ENCODE measurements around the gene SF3A1. TPM values are rescaled to one million over a fixed set of nuclear protein-coding genes. Genes with fewer than 3 reads are reported as not detected.

SF3A1 gene
- total RNA-seq, 1 experiment from 2014 or later: 272 TPM

GRCh38 chr22:30348809-30349208 is 7.9 kb downstream of the SF3A1 start:
- POLR2A ChIA-PET: interaction anchor here (0.6 kb wide), 1 partner anchor 157 kb away, joined by 3 read pairs; no protein-coding TSS in a partner anchor
- TF ChIP-seq SMAD4 (CRISPR knock-in tag; IDR thresholded peaks at IDR 0.05) (no peak), ZNF671 (CRISPR knock-in tag; IDR thresholded peaks at IDR 0.05) (no peak), E2F1 (CRISPR knock-in tag; IDR thresholded peaks at IDR 0.05) (no peak), ERG (CRISPR knock-in tag; IDR thresholded peaks at IDR 0.05) (no peak), JAZF1 (CRISPR knock-in tag; IDR thresholded peaks at IDR 0.05) (no peak), HMGXB4 (CRISPR knock-in tag; IDR thresholded peaks at IDR 0.05) (no peak), EMX1 (CRISPR knock-in tag; IDR thresholded peaks at IDR 0.05) (no peak), FOXP4 (CRISPR knock-in tag; IDR thresholded peaks at IDR 0.05) (no peak), FOXK1 (CRISPR knock-in tag; IDR thresholded peaks at IDR 0.05) (no peak), NFYB (CRISPR knock-in tag; conservative IDR thresholded peaks at IDR 0.05; ENCODE audit: low read depth) (no peak), ATF1 (CRISPR knock-in tag; IDR thresholded peaks at IDR 0.05) (no peak)
- TF ChIP-seq, protein P1, sequence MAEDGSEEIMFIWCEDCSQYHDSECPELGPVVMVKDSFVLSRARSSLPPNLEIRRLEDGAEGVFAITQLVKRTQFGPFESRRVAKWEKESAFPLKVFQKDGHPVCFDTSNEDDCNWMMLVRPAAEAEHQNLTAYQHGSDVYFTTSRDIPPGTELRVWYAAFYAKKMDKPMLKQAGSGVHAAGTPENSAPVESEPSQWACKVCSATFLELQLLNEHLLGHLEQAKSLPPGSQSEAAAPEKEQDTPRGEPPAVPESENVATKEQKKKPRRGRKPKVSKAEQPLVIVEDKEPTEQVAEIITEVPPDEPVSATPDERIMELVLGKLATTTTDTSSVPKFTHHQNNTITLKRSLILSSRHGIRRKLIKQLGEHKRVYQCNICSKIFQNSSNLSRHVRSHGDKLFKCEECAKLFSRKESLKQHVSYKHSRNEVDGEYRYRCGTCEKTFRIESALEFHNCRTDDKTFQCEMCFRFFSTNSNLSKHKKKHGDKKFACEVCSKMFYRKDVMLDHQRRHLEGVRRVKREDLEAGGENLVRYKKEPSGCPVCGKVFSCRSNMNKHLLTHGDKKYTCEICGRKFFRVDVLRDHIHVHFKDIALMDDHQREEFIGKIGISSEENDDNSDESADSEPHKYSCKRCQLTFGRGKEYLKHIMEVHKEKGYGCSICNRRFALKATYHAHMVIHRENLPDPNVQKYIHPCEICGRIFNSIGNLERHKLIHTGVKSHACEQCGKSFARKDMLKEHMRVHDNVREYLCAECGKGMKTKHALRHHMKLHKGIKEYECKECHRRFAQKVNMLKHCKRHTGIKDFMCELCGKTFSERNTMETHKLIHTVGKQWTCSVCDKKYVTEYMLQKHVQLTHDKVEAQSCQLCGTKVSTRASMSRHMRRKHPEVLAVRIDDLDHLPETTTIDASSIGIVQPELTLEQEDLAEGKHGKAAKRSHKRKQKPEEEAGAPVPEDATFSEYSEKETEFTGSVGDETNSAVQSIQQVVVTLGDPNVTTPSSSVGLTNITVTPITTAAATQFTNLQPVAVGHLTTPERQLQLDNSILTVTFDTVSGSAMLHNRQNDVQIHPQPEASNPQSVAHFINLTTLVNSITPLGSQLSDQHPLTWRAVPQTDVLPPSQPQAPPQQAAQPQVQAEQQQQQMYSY (CRISPR knock-in tag; IDR thresholded peaks at IDR 0.05): no peak
- TF ChIP-seq, protein P2, sequence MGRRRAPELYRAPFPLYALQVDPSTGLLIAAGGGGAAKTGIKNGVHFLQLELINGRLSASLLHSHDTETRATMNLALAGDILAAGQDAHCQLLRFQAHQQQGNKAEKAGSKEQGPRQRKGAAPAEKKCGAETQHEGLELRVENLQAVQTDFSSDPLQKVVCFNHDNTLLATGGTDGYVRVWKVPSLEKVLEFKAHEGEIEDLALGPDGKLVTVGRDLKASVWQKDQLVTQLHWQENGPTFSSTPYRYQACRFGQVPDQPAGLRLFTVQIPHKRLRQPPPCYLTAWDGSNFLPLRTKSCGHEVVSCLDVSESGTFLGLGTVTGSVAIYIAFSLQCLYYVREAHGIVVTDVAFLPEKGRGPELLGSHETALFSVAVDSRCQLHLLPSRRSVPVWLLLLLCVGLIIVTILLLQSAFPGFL (CRISPR knock-in tag; IDR thresholded peaks at IDR 0.05; ENCODE audit: borderline replicate concordance): no peak
- CTCF ChIA-PET: no interaction called here
- Mint-ChIP-seq H3K9me3 (no peaks in the 10 kb centered on the region), H3K4me1 (no peaks in the 10 kb centered on the region), H3K27me3 (ENCODE audit: low read depth) (no peaks in the 10 kb centered on the region), H3K27ac (no peak overlapping the region), H3K4me3 (no peak overlapping the region), H3K36me3 (peaks cover 71% of the 10 kb centered on the region)
- DNase-seq (ENCODE audit: low spot score): no peak
- no peak for ATAC-seq

DNA sequence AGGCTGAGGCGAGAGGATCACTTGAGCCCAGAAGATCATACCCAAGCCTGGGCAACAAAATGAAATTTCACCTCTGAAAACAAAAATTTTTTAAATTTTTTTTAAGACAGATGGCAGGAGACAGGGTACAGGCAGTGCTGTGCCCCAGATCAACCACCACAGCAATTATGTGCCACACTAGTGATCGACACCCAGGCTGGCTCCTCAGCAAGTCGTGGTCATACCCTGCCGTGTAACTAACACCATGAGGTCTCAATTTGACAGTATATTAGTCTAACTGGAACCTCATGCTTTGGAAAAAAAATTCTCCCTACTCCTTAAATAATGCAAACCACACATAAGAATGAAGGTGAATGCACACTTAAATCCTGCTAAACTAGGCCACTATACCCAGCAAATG is 8.3 kb downstream of the SF3A1 start:
- ChIA-PET CTCF (no interaction called here), POLR2A (no interaction called here)
- DNase-seq (ENCODE audit: low spot score): no peak
- no peaks in the 10 kb centered on the region for H3K9me3 Mint-ChIP-seq
- H3K27ac Mint-ChIP-seq: no peak overlapping the region
- no peaks in the 10 kb centered on the region for H3K4me1 Mint-ChIP-seq
- peaks cover 73% of the 10 kb centered on the region for H3K36me3 Mint-ChIP-seq
- H3K4me3 Mint-ChIP-seq: no peak overlapping the region
- no peak for ATAC-seq
- TF ChIP-seq MXD4 (CRISPR knock-in tag; IDR thresholded peaks at IDR 0.05; ENCODE audit: borderline replicate concordance) (no peak), JAZF1 (CRISPR knock-in tag; IDR thresholded peaks at IDR 0.05) (no peak), KAT7 (CRISPR knock-in tag; IDR thresholded peaks at IDR 0.05; ENCODE audit: borderline replicate concordance) (no peak)
- TF ChIP-seq, protein P3, sequence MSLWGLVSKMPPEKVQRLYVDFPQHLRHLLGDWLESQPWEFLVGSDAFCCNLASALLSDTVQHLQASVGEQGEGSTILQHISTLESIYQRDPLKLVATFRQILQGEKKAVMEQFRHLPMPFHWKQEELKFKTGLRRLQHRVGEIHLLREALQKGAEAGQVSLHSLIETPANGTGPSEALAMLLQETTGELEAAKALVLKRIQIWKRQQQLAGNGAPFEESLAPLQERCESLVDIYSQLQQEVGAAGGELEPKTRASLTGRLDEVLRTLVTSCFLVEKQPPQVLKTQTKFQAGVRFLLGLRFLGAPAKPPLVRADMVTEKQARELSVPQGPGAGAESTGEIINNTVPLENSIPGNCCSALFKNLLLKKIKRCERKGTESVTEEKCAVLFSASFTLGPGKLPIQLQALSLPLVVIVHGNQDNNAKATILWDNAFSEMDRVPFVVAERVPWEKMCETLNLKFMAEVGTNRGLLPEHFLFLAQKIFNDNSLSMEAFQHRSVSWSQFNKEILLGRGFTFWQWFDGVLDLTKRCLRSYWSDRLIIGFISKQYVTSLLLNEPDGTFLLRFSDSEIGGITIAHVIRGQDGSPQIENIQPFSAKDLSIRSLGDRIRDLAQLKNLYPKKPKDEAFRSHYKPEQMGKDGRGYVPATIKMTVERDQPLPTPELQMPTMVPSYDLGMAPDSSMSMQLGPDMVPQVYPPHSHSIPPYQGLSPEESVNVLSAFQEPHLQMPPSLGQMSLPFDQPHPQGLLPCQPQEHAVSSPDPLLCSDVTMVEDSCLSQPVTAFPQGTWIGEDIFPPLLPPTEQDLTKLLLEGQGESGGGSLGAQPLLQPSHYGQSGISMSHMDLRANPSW (CRISPR knock-in tag; conservative IDR thresholded peaks at IDR 0.05; ENCODE audit: low read depth): no peak
- TF ChIP-seq, protein P4, sequence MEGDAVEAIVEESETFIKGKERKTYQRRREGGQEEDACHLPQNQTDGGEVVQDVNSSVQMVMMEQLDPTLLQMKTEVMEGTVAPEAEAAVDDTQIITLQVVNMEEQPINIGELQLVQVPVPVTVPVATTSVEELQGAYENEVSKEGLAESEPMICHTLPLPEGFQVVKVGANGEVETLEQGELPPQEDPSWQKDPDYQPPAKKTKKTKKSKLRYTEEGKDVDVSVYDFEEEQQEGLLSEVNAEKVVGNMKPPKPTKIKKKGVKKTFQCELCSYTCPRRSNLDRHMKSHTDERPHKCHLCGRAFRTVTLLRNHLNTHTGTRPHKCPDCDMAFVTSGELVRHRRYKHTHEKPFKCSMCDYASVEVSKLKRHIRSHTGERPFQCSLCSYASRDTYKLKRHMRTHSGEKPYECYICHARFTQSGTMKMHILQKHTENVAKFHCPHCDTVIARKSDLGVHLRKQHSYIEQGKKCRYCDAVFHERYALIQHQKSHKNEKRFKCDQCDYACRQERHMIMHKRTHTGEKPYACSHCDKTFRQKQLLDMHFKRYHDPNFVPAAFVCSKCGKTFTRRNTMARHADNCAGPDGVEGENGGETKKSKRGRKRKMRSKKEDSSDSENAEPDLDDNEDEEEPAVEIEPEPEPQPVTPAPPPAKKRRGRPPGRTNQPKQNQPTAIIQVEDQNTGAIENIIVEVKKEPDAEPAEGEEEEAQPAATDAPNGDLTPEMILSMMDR (IDR thresholded peaks at IDR 0.05): no peak
- H3K27me3 Mint-ChIP-seq (ENCODE audit: low read depth): no peaks in the 10 kb centered on the region
